ENCODE measurements around the gene ZNHIT2. TPM values are rescaled to one million over a fixed set of nuclear protein-coding genes. Genes with fewer than 3 reads are reported as not detected.
"Not testable (repeated sequence)": the region's sequence is repeated elsewhere in the genome, so short reads cannot be mapped to it uniquely, and the experiment has no call there.

ZNHIT2 gene
- total RNA-seq, 2 experiments from 2014 or later: 9.0 to 9.5 TPM

- TF ChIP-seq CTCF (IDR thresholded peaks at IDR 0.05): no peak
- ChIA-PET CTCF (interaction anchor here (5.3 kb wide), 1 partner anchor 10 kb away, joined by 23 read pairs; no protein-coding TSS in a partner anchor), POLR2A (interaction anchor here (3.2 to 3.6 kb wide), 3 partner anchors 8 to 379 kb away, joined by 25 to 73 read pairs (median 57); partner anchors contain the start of genes MALAT1, SYVN1 and TM7SF2)
- Histone ChIP-seq H3K4me1 (ENCODE audit: insufficient read depth, low read length) (peaks cover 67% of the 10 kb centered on the region), H3K9me3 (ENCODE audit: control insufficient read depth in 1 of 2, insufficient read depth in 1 of 2, low read length in 2 of 2) (no peaks in the 10 kb centered on the region), H3K36me3 (ENCODE audit: insufficient read depth, low read length) (peaks cover 46% of the 10 kb centered on the region), H3K4me3 (ENCODE audit: low read length) (no peak overlapping the region), H3K27ac (ENCODE audit: low read depth in 1 of 2, low read length in 2 of 2) (no peak overlapping the region), H3K27me3 (ENCODE audit: control insufficient read depth in 1 of 2, insufficient read depth in 2 of 2, low read length in 2 of 2) (no peaks in the 10 kb centered on the region)
- DNase-seq (peak in 1 of 14 experiments; percentile 6), ATAC-seq (ENCODE audit: poor library complexity) (no peak)
- H3K27me3 Mint-ChIP-seq: no peaks in the 10 kb centered on the region
- H3K4me3 Mint-ChIP-seq: peak overlapping the region; percentile 100
- intact Hi-C loops (cut with DNase I, micrococcal nuclease): loop anchor here (2.0 to 10.0 kb wide), 5 partner anchors 107 to 405 kb away; partner anchors contain the start of genes PPP2R5B (in 1 of the 2) and SCYL1 (in 1 of the 2)
- peak overlapping the region; percentile 100 for H3K27ac Mint-ChIP-seq
- peaks cover 67% of the 10 kb centered on the region for H3K36me3 Mint-ChIP-seq (ENCODE audit: low read depth)
- H3K9me3 Mint-ChIP-seq: no peaks in the 10 kb centered on the region
- peaks cover 51% of the 10 kb centered on the region for H3K4me1 Mint-ChIP-seq (ENCODE audit: low read depth)
Observed at GRCh38 chr11:65119670-65119995, 2.1 kb upstream of the ZNHIT2 start.

GRCh38 chr11:65118891-65119669, 1.6 kb upstream of the ZNHIT2 start:
- H3K4me3 Mint-ChIP-seq: peak overlapping the region; percentile 100
- peaks cover 67% of the 10 kb centered on the region for H3K4me1 ChIP-seq (ENCODE audit: insufficient read depth, low read length)
- not testable (repeated sequence) for H3K27me3 ChIP-seq (ENCODE audit: control insufficient read depth in 1 of 2, insufficient read depth in 2 of 2, low read length in 2 of 2); H3K27me3 Mint-ChIP-seq; H3K4me3 ChIP-seq (ENCODE audit: low read length); H3K9me3 ChIP-seq (ENCODE audit: control insufficient read depth in 1 of 2, insufficient read depth in 1 of 2, low read length in 2 of 2); ATAC-seq (ENCODE audit: poor library complexity); H3K9me3 Mint-ChIP-seq
- ChIA-PET CTCF (interaction anchor here (1.7 to 5.3 kb wide), 3 partner anchors 9 to 105 kb away, joined by 7 to 23 read pairs (median 14); partner anchors contain the start of gene ARL2), POLR2A (interaction anchor here (2.1 to 3.2 kb wide), 5 partner anchors 16 to 380 kb away, joined by 8 to 57 read pairs (median 15); partner anchors contain the start of genes ARL2, CAPN1, MALAT1 and SAC3D1)
- peaks cover 49% of the 10 kb centered on the region for H3K4me1 Mint-ChIP-seq (ENCODE audit: low read depth)
- H3K36me3 ChIP-seq (ENCODE audit: insufficient read depth, low read length): peaks cover 41% of the 10 kb centered on the region
- H3K36me3 Mint-ChIP-seq (ENCODE audit: low read depth): peaks cover 61% of the 10 kb centered on the region
- DNase-seq: peak in 1 of 14 experiments; percentile 29
- peak overlapping the region in 1 of 2 donors; percentile 5 for H3K27ac ChIP-seq (ENCODE audit: low read depth in 1 of 2, low read length in 2 of 2)
- H3K27ac Mint-ChIP-seq: peak overlapping the region; percentile 100
- intact Hi-C loops (cut with DNase I, micrococcal nuclease): loop anchor here (1.0 to 10.0 kb wide), 6 partner anchors 9 to 406 kb away; partner anchors contain the start of genes PPP2R5B (in 1 of the 2) and SCYL1 (in 1 of the 2)

GRCh38 chr11:65118097-65118837, 766 bp upstream of the ZNHIT2 start:
- H3K4me3 Mint-ChIP-seq: peak overlapping the region; percentile 96
- intact Hi-C loops (cut with DNase I, micrococcal nuclease): loop anchor here (1.0 to 10.0 kb wide), 6 partner anchors 8 to 407 kb away; partner anchors contain the start of genes PPP2R5B (in 1 of the 2) and SCYL1 (in 1 of the 2)
- TF ChIP-seq CTCF (IDR thresholded peaks at IDR 0.05): peak; percentile 60
- Histone ChIP-seq H3K4me1 (ENCODE audit: insufficient read depth, low read length) (peaks cover 66% of the 10 kb centered on the region), H3K4me3 (ENCODE audit: low read length) (no peak overlapping the region), H3K36me3 (ENCODE audit: insufficient read depth, low read length) (peaks cover 40% of the 10 kb centered on the region), H3K27me3 (ENCODE audit: control insufficient read depth in 1 of 2, insufficient read depth in 2 of 2, low read length in 2 of 2) (no peaks in the 10 kb centered on the region), H3K27ac (ENCODE audit: low read depth in 1 of 2, low read length in 2 of 2) (peak overlapping the region; percentile 5), H3K9me3 (ENCODE audit: control insufficient read depth in 1 of 2, insufficient read depth in 1 of 2, low read length in 2 of 2) (no peaks in the 10 kb centered on the region)
- ChIA-PET POLR2A (interaction anchor here (0.8 to 3.2 kb wide), 32 partner anchors 9 to 772 kb away, joined by 3 to 57 read pairs (median 5); partner anchors contain the start of genes ARL2, CAPN1, CCDC85B and EHD1), CTCF (interaction anchor here (0.9 to 5.3 kb wide), 6 partner anchors 8 to 340 kb away, joined by 3 to 23 read pairs (median 6); partner anchors contain the start of genes ARL2 and SF1)
- peaks cover 61% of the 10 kb centered on the region for H3K36me3 Mint-ChIP-seq (ENCODE audit: low read depth)
- H3K27me3 Mint-ChIP-seq: no peaks in the 10 kb centered on the region
- H3K4me1 Mint-ChIP-seq (ENCODE audit: low read depth): peaks cover 54% of the 10 kb centered on the region
- ATAC-seq (ENCODE audit: poor library complexity): no peak
- DNase-seq: no peak
- H3K27ac Mint-ChIP-seq: peak overlapping the region; percentile 91
- H3K9me3 Mint-ChIP-seq: no peaks in the 10 kb centered on the region
